Suprapubic skin (tissue), 4 donors: ENCODE data around the gene NES. TPM values are rescaled to one million over a fixed set of nuclear protein-coding genes. Genes with fewer than 3 reads are reported as not detected.

Experiments used
- DNase-seq, 2 donors: peaks; one replicate each; pipeline ENCODE4 v3.0.0-alpha.2; 2019; ENCODE audit warnings: low spot score in 2 of 2
- H3K27ac ChIP-seq: fragments of 200-600 bp; sonication (generic); one replicate; pipeline ENCODE4 v1.5.1; 2019
- H3K27me3 ChIP-seq: fragments of 200-600 bp; sonication (generic); one replicate; pipeline ENCODE4 v1.5.1; 2019
- H3K36me3 ChIP-seq: fragments of 200-600 bp; sonication (generic); one replicate; pipeline ENCODE4 v1.5.1; 2019
- H3K4me1 ChIP-seq: fragments of 200-600 bp; sonication (generic); one replicate; pipeline ENCODE4 v1.5.1; 2019
- H3K4me3 ChIP-seq: fragments of 200-600 bp; sonication (generic); one replicate; pipeline ENCODE4 v1.5.1; 2019; ENCODE audit warnings: mild to moderate bottlenecking
- H3K9me3 ChIP-seq: fragments of 200-600 bp; sonication (generic); one replicate; pipeline ENCODE4 v1.5.1; 2019
- EP300 ChIP-seq: sonication (generic); formaldehyde crosslinking; IDR thresholded peaks from one replicate; pipeline ENCODE4 v1.6.1; 2017; ENCODE audit warnings: antibody characterized with exemption
- POLR2A ChIP-seq, 2 donors: fragments of 450-650 bp; IDR thresholded peaks; one replicate each; pipeline ENCODE4 v1.6.1; 2017; ENCODE audit warnings: antibody characterized with exemption in 2 of 2, mild to moderate bottlenecking in 2 of 2, moderate library complexity in 2 of 2
- POLR2AphosphoS5 ChIP-seq, 3 donors: sonication (generic); formaldehyde crosslinking; IDR thresholded peaks; one replicate each; pipeline ENCODE4 v1.6.1; 2017; ENCODE audit warnings: antibody characterized with exemption in 3 of 3
- WGBS: methylation state at CpG from one replicate; pipeline ENCODE4 v1.1.5; 2018; 5-methylcytosine and 5-hydroxymethylcytosine counted together
- total RNA-seq, 4 donors: library from RNA; depleted of rRNA; stranded (reverse); fragments of >200 nt; gene quantifications; one replicate each; pipeline ENCODE4 v1.1.0, GENCODE V29; 2016
- TF ChIP-seq, protein P1 (sequence below), 2 donors: fragments of 200-600 bp in 1 of 2; fragments of 450-650 bp in 1 of 2; sonication (generic) in 1 of 2; IDR thresholded peaks; one replicate each; pipeline ENCODE4 v1.5.1; 2016 to 2019; ENCODE audit warnings: antibody characterized with exemption in 2 of 2, mild to moderate bottlenecking in 1 of 2, moderate library complexity in 1 of 2

NES gene
- total RNA-seq, 4 donors from 2014 or later, result 1.9 to 7.4 (median 4.8) TPM

- Histone ChIP-seq H3K27ac (no peak overlapping the region), H3K4me1 (peaks cover 50% of the 10 kb centered on the region), H3K36me3 (no peaks in the 10 kb centered on the region), H3K4me3 (no peak overlapping the region), H3K9me3 (no peaks in the 10 kb centered on the region), H3K27me3 (no peaks in the 10 kb centered on the region)
- WGBS, result 80% methylated on average over 9 of the region's 10 CpGs
- TF ChIP-seq EP300 (no peak), POLR2A (IDR thresholded peaks at IDR 0.05) (no peak), POLR2AphosphoS5 (IDR thresholded peaks at IDR 0.05) (no peak)
- TF ChIP-seq, protein P1, sequence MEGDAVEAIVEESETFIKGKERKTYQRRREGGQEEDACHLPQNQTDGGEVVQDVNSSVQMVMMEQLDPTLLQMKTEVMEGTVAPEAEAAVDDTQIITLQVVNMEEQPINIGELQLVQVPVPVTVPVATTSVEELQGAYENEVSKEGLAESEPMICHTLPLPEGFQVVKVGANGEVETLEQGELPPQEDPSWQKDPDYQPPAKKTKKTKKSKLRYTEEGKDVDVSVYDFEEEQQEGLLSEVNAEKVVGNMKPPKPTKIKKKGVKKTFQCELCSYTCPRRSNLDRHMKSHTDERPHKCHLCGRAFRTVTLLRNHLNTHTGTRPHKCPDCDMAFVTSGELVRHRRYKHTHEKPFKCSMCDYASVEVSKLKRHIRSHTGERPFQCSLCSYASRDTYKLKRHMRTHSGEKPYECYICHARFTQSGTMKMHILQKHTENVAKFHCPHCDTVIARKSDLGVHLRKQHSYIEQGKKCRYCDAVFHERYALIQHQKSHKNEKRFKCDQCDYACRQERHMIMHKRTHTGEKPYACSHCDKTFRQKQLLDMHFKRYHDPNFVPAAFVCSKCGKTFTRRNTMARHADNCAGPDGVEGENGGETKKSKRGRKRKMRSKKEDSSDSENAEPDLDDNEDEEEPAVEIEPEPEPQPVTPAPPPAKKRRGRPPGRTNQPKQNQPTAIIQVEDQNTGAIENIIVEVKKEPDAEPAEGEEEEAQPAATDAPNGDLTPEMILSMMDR (IDR thresholded peaks at IDR 0.05), result no peak
- DNase-seq, result no peak
Observed at GRCh38 chr1:156691191-156691590, 14.0 kb upstream of the NES start.

DNA sequence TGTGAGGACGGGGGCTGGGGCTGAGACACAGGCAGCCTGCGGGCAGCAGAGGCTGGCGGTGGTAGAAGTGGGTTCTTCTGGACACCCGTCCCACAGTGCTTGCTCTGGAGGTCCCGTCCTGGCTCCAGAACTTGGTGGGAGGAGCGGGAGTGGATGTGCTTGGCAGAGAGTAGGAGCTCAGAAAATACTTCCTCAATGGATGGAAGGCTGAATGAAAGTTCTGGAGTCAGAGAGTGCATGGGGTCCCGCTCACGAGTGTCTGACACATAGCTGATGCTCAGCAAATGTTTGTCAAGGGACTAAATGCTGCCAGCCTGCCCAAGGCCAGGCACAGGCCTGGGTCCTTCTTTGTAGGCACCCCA lies 13.4 kb upstream of the NES start:
- WGBS, result 61% methylated on average over 8 of the region's 8 CpGs
- Histone ChIP-seq H3K36me3 (no peaks in the 10 kb centered on the region), H3K9me3 (no peaks in the 10 kb centered on the region), H3K4me1 (peaks cover 50% of the 10 kb centered on the region), H3K4me3 (no peak overlapping the region), H3K27me3 (no peaks in the 10 kb centered on the region), H3K27ac (no peak overlapping the region)
- TF ChIP-seq EP300 (no peak), POLR2AphosphoS5 (IDR thresholded peaks at IDR 0.05) (no peak), POLR2A (IDR thresholded peaks at IDR 0.05) (no peak)
- TF ChIP-seq, protein P1 (IDR thresholded peaks at IDR 0.05), result no peak
- no peak for DNase-seq

DNA sequence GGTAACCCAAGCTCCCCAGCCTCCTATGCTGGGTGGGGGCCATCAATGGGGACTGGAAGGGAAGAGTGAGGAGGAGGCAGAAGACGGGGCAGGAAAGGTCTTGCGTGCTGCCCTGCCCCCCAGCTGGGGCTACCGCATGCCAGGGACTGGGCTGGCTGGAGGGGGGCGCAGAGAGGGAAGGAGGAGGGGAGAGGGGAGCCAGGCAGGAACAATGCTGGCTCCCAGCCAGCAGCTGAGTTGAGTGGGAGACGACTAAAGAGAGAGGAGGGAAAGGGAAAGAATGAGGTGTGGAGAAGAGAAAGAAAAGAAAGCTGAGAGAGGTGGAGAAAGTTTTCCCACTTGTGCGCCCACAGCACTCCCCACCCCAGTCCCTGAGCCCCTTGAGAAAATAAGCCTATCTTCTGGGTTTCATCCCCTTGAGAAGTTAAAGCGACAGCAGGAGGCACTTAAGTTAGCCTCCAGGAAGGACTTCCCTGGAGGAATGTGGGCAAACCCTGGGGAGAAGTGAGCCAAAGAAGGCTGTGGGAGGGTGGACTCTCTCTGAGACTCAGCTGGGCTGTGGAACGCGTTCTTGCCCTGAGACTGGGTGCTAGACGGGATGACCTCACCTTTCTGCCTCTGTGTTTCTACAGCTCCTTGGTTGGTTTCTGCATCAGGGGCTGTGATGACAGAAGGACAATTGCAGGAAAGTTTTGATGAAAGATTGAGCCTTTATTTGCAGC lies 12.9 kb upstream of the NES start:
- H3K9me3 ChIP-seq, result no peaks in the 10 kb centered on the region
- H3K4me1 ChIP-seq, result peaks cover 50% of the 10 kb centered on the region
- no peaks in the 10 kb centered on the region for H3K36me3 ChIP-seq
- no peak overlapping the region for H3K27ac ChIP-seq
- peaks cover under 1% of the 10 kb centered on the region for H3K27me3 ChIP-seq
- no peak for DNase-seq
- peak overlapping the region; percentile 13 for H3K4me3 ChIP-seq
- 27% methylated on average over 10 of the region's 10 CpGs for WGBS
- no peak for TF ChIP-seq POLR2A (IDR thresholded peaks at IDR 0.05)
- TF ChIP-seq POLR2AphosphoS5 (IDR thresholded peaks at IDR 0.05), result no peak
- TF ChIP-seq, protein P1 (IDR thresholded peaks at IDR 0.05), result no peak
- no peak for TF ChIP-seq EP300

DNA sequence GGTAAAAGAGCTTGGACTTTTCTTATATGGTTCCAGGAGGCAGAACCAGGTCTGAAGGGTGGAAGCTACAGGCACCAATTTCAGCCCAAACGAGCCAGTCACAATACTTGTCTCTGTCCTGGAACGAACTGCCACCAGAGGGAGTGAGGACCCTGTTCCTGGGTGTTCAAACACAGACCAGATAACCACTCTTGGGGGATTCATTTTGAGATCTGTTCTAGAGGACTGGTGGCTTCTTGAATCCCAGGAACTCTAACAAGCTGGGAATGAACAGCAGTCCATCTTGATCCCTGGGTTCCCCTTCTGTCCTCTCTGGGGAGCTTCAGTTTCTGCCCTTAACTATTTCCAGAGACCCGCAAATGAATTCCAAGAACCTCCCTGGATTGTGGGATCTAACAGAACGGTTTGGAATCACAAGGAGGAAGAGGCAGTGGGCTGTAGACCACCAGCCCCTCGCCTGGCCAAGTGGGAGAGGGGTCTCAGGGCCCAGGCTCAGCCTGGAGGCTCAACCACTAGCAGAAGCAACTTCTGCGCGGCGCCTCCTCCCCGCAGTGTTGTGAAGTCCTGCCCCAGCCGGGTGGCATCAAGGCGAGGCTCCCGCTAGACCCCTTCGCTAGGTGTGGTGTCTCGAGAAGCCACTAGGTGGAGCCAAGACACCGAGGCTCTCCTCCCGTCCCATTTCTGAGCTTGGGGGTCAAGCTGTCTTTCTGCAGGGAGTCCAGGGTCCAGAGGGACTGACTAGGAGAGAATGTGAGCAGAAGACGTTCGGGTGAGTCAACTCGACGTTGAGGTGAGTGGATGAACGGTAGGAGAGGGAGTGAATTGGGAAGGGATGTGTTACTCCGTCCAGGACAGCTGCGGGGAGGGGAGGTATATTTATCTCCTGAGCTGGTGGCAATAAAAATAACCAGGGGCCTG lies 12.1 kb upstream of the NES start:
- DNase-seq, result peak in 1 of 2 donors; percentile 84
- H3K27ac ChIP-seq, result no peak overlapping the region
- TF ChIP-seq, protein P1 (IDR thresholded peaks at IDR 0.05), result peak; percentile 84 to 89
- TF ChIP-seq EP300 (no peak), POLR2AphosphoS5 (IDR thresholded peaks at IDR 0.05) (no peak), POLR2A (IDR thresholded peaks at IDR 0.05) (no peak)
- H3K9me3 ChIP-seq, result no peaks in the 10 kb centered on the region
- peaks cover 45% of the 10 kb centered on the region for H3K4me1 ChIP-seq
- peaks cover 4% of the 10 kb centered on the region for H3K27me3 ChIP-seq
- peak overlapping the region; percentile 13 for H3K4me3 ChIP-seq
- H3K36me3 ChIP-seq, result no peaks in the 10 kb centered on the region
- 2% methylated on average over 23 of the region's 23 CpGs for WGBS

- TF ChIP-seq EP300, result no peak
- H3K36me3 ChIP-seq, result no peaks in the 10 kb centered on the region
Observed at GRCh38 chr1:156684227-156684782, 7.1 kb upstream of the NES start.

More at GRCh38 chr1:156684227-156684782, 7.1 kb upstream of the NES start:
- 61% methylated on average over 2 of the region's 5 CpGs for WGBS
- DNase-seq, result no peak
- Histone ChIP-seq H3K4me1 (peaks cover 4% of the 10 kb centered on the region), H3K4me3 (no peak overlapping the region), H3K9me3 (no peaks in the 10 kb centered on the region), H3K27me3 (peaks cover 19% of the 10 kb centered on the region), H3K27ac (no peak overlapping the region)
